ENCODE data around the gene APP.
A peak's percentile ranks its signal among the peaks of the same experiment; 100 is the strongest.

The APP gene

GRCh38 chr21:26144031-26144430 is 26.5 kb downstream of the APP start:
- no peak for DNase-seq (ENCODE audit: low read depth in 1 of 2, low spot score in 1 of 2)
- Histone ChIP-seq H3K27me3 (ENCODE audit: insufficient read depth, poor library complexity, severe bottlenecking) (no peaks in the 10 kb centered on the region), H3K27ac (replicated peaks) (no peak overlapping the region), H3K4me3 (replicated peaks; ENCODE audit: insufficient read depth, low read length) (no peak overlapping the region)
- TF ChIP-seq, protein P1, sequence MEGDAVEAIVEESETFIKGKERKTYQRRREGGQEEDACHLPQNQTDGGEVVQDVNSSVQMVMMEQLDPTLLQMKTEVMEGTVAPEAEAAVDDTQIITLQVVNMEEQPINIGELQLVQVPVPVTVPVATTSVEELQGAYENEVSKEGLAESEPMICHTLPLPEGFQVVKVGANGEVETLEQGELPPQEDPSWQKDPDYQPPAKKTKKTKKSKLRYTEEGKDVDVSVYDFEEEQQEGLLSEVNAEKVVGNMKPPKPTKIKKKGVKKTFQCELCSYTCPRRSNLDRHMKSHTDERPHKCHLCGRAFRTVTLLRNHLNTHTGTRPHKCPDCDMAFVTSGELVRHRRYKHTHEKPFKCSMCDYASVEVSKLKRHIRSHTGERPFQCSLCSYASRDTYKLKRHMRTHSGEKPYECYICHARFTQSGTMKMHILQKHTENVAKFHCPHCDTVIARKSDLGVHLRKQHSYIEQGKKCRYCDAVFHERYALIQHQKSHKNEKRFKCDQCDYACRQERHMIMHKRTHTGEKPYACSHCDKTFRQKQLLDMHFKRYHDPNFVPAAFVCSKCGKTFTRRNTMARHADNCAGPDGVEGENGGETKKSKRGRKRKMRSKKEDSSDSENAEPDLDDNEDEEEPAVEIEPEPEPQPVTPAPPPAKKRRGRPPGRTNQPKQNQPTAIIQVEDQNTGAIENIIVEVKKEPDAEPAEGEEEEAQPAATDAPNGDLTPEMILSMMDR (IDR thresholded peaks at IDR 0.05; ENCODE audit: insufficient read depth, low read length): no peak
- TF ChIP-seq REST (IDR thresholded peaks at IDR 0.05; ENCODE audit: insufficient replicate concordance, low read depth) (no peak), GABPA (IDR thresholded peaks at IDR 0.05; ENCODE audit: low read depth) (no peak), SPI1 (IDR thresholded peaks at IDR 0.05; ENCODE audit: borderline replicate concordance, low read depth) (no peak), POLR2AphosphoS5 (IDR thresholded peaks at IDR 0.05; ENCODE audit: low read depth) (no peak)

- DNase-seq (ENCODE audit: low read depth in 1 of 2, low spot score in 1 of 2): no peak
- no peak overlapping the region for H3K27ac ChIP-seq (replicated peaks)
These were observed 28.2 kb downstream of the APP start for GRCh38 chr21:26142363-26142762.

GRCh38 chr21:26140926-26141325 is 29.6 kb downstream of the APP start:
- TF ChIP-seq SPI1 (IDR thresholded peaks at IDR 0.05; ENCODE audit: borderline replicate concordance, low read depth): no peak
- TF ChIP-seq POLR2AphosphoS5 (IDR thresholded peaks at IDR 0.05; ENCODE audit: low read depth): no peak
- no peak for TF ChIP-seq REST (IDR thresholded peaks at IDR 0.05; ENCODE audit: insufficient replicate concordance, low read depth)
- TF ChIP-seq, protein P1 (IDR thresholded peaks at IDR 0.05; ENCODE audit: insufficient read depth, low read length): no peak
- no peak for TF ChIP-seq GABPA (IDR thresholded peaks at IDR 0.05; ENCODE audit: low read depth)
- DNase-seq (ENCODE audit: low read depth in 1 of 2, low spot score in 1 of 2): no peak
- Histone ChIP-seq H3K27me3 (ENCODE audit: insufficient read depth, poor library complexity, severe bottlenecking) (no peaks in the 10 kb centered on the region), H3K4me3 (replicated peaks; ENCODE audit: insufficient read depth, low read length) (no peak overlapping the region), H3K27ac (replicated peaks) (peak overlapping the region; percentile 43)

More at GRCh38 chr21:26142363-26142762, 28.2 kb downstream of the APP start:
- TF ChIP-seq REST (IDR thresholded peaks at IDR 0.05; ENCODE audit: insufficient replicate concordance, low read depth): no peak
- no peak for TF ChIP-seq SPI1 (IDR thresholded peaks at IDR 0.05; ENCODE audit: borderline replicate concordance, low read depth)
- TF ChIP-seq POLR2AphosphoS5 (IDR thresholded peaks at IDR 0.05; ENCODE audit: low read depth): no peak
- TF ChIP-seq, protein P1 (IDR thresholded peaks at IDR 0.05; ENCODE audit: insufficient read depth, low read length): no peak
- Histone ChIP-seq H3K27me3 (ENCODE audit: insufficient read depth, poor library complexity, severe bottlenecking) (no peaks in the 10 kb centered on the region), H3K4me3 (replicated peaks; ENCODE audit: insufficient read depth, low read length) (no peak overlapping the region)
